ENCODE results near the gene FLNB. TPM values are rescaled to one million over a fixed set of nuclear protein-coding genes. Genes with fewer than 3 reads are reported as not detected.
A peak's percentile ranks its signal among the peaks of the same experiment; 100 is the strongest.

The FLNB gene
- total RNA-seq, 1 experiment from 2014 or later = 20.7 TPM

GRCh38 chr3:58150130-58150809, 142.0 kb downstream of the FLNB start:
- in situ Hi-C loops (cut with HindIII; ENCODE audit: low pct_unique_long_range_greater_than_20kb, low sequenced_read_pairs) = loop anchor here (25.0 kb wide), 1 partner anchor 113 kb away; no protein-coding TSS in a partner anchor
- DNase-seq (ENCODE audit: low read depth, low spot score) = no peak

- no peak for DNase-seq (ENCODE audit: low read depth, low spot score)
Measured at GRCh38 chr3:58150810-58151199, 142.6 kb downstream of the FLNB start.

GRCh38 chr3:58151637-58152036, 143.4 kb downstream of the FLNB start:
- in situ Hi-C loops (cut with HindIII; ENCODE audit: low pct_unique_long_range_greater_than_20kb, low sequenced_read_pairs) = loop anchor here (25.0 kb wide), 1 partner anchor 114 kb away; no protein-coding TSS in a partner anchor
- DNase-seq (ENCODE audit: low read depth, low spot score) = no peak

More at GRCh38 chr3:58150810-58151199, 142.6 kb downstream of the FLNB start:
- in situ Hi-C loops (cut with HindIII; ENCODE audit: low pct_unique_long_range_greater_than_20kb, low sequenced_read_pairs) = loop anchor here (25.0 kb wide), 1 partner anchor 114 kb away; no protein-coding TSS in a partner anchor

GRCh38 chr3:58152225-58153015, 144.2 kb downstream of the FLNB start:
- in situ Hi-C loops (cut with HindIII; ENCODE audit: low pct_unique_long_range_greater_than_20kb, low sequenced_read_pairs) = loop anchor here (25.0 kb wide), 1 partner anchor 115 kb away; no protein-coding TSS in a partner anchor
- no peak for DNase-seq (ENCODE audit: low read depth, low spot score)

GRCh38 chr3:58153371-58153770, 145.1 kb downstream of the FLNB start:
- in situ Hi-C loops (cut with HindIII; ENCODE audit: low pct_unique_long_range_greater_than_20kb, low sequenced_read_pairs) = loop anchor here (25.0 kb wide), 1 partner anchor 116 kb away; no protein-coding TSS in a partner anchor
- DNase-seq (ENCODE audit: low read depth, low spot score) = no peak

GRCh38 chr3:58154626-58155449, 146.6 kb downstream of the FLNB start:
- in situ Hi-C loops (cut with HindIII; ENCODE audit: low pct_unique_long_range_greater_than_20kb, low sequenced_read_pairs) = loop anchor here (25.0 kb wide), 1 partner anchor 118 kb away; no protein-coding TSS in a partner anchor
- DNase-seq (ENCODE audit: low read depth, low spot score) = no peak

- no peak for DNase-seq (ENCODE audit: low read depth, low spot score)
- in situ Hi-C loops (cut with HindIII; ENCODE audit: low pct_unique_long_range_greater_than_20kb, low sequenced_read_pairs) = loop anchor here (25.0 kb wide), 1 partner anchor 119 kb away; no protein-coding TSS in a partner anchor
Measured at GRCh38 chr3:58155838-58156237, 147.6 kb downstream of the FLNB start.

- no peak for DNase-seq (ENCODE audit: low read depth, low spot score)
Measured at GRCh38 chr3:58157700-58158099, 149.5 kb downstream of the FLNB start.

GRCh38 chr3:58158442-58159153, 150.4 kb downstream of the FLNB start:
- in situ Hi-C loops (cut with HindIII; ENCODE audit: low pct_unique_long_range_greater_than_20kb, low sequenced_read_pairs) = loop anchor here (25.0 kb wide), 1 partner anchor 121 kb away; no protein-coding TSS in a partner anchor
- no peak for DNase-seq (ENCODE audit: low read depth, low spot score)

More at GRCh38 chr3:58157700-58158099, 149.5 kb downstream of the FLNB start:
- in situ Hi-C loops (cut with HindIII; ENCODE audit: low pct_unique_long_range_greater_than_20kb, low sequenced_read_pairs) = loop anchor here (25.0 kb wide), 1 partner anchor 120 kb away; no protein-coding TSS in a partner anchor

- in situ Hi-C loops (cut with HindIII; ENCODE audit: low pct_unique_long_range_greater_than_20kb, low sequenced_read_pairs) = loop anchor here (25.0 kb wide), 1 partner anchor 123 kb away; no protein-coding TSS in a partner anchor
- no peak for DNase-seq (ENCODE audit: low read depth, low spot score)
Measured at GRCh38 chr3:58160399-58160798, 152.2 kb downstream of the FLNB start.

GRCh38 chr3:58161435-58162398, 153.5 kb downstream of the FLNB start:
- in situ Hi-C loops (cut with HindIII; ENCODE audit: low pct_unique_long_range_greater_than_20kb, low sequenced_read_pairs) = loop anchor here (25.0 kb wide), 1 partner anchor 124 kb away; no protein-coding TSS in a partner anchor
- peak; percentile 13 for DNase-seq (ENCODE audit: low read depth, low spot score)

GRCh38 chr3:58163234-58163633, 155.0 kb downstream of the FLNB start:
- no peak for DNase-seq (ENCODE audit: low read depth, low spot score)
- in situ Hi-C loops (cut with HindIII; ENCODE audit: low pct_unique_long_range_greater_than_20kb, low sequenced_read_pairs) = loop anchor here (25.0 kb wide), 1 partner anchor 126 kb away; no protein-coding TSS in a partner anchor

GRCh38 chr3:58164199-58164879, 156.1 kb downstream of the FLNB start:
- DNase-seq (ENCODE audit: low read depth, low spot score) = no peak
- in situ Hi-C loops (cut with HindIII; ENCODE audit: low pct_unique_long_range_greater_than_20kb, low sequenced_read_pairs) = loop anchor here (25.0 kb wide), 1 partner anchor 127 kb away; no protein-coding TSS in a partner anchor

- DNase-seq (ENCODE audit: low read depth, low spot score) = no peak
- in situ Hi-C loops (cut with HindIII; ENCODE audit: low pct_unique_long_range_greater_than_20kb, low sequenced_read_pairs) = loop anchor here (25.0 kb wide), 1 partner anchor 128 kb away; no protein-coding TSS in a partner anchor
Measured at GRCh38 chr3:58164906-58165821, 156.9 kb downstream of the FLNB start.
